SK-N-SH (cell line): Measurements from ENCODE around the gene KRT85. TPM values are rescaled to one million over a fixed set of nuclear protein-coding genes. Genes with fewer than 3 reads are reported as not detected.

Experiments
- CTCF ChIA-PET: fragments of 300-600, 350-600 bp; formaldehyde crosslinking; extraction: SDS; loops from one replicate; lab custom pipeline; 2021; lab: Yijun Ruan, JAX
- POLR2A ChIA-PET: fragments of 350-600 bp; sonication (Branson Sonifier 250); formaldehyde crosslinking; extraction: SDS; loops from one replicate; lab custom pipeline; 2020; ENCODE audit warnings: antibody characterized with exemption, inconsistent platforms; lab: Yijun Ruan, JAX
- DNase-seq: peaks from one replicate; pipeline ENCODE4 v3.0.0; 2012
- H2AFZ ChIP-seq: fragments of 200-600 bp; sonication (generic); 2 replicates; pipeline ENCODE4 v1.8.1; 2016; ENCODE audit warnings: antibody characterized with exemption, mild to moderate bottlenecking, low read depth
- H3F3A ChIP-seq: fragments of 200-600 bp; sonication (generic); replicated peaks from 2 replicates; pipeline ENCODE3; 2016; ENCODE audit warnings: antibody characterized with exemption, mild to moderate bottlenecking; ENCODE audit not compliant: insufficient read depth
- H3K27ac ChIP-seq, 2 experiments: fragments of 200-500 bp in 1 of 2; fragments of 200-600 bp in 1 of 2; sonication (Bioruptor generic) in 1 of 2; sonication (generic), shearing (Covaris generic) in 1 of 2; 2 replicates each; pipeline versions ENCODE4 v1.5.1 to v1.6.1; 2014 to 2016; ENCODE audit warnings: low read depth in 2 of 2, inconsistent platforms in 1 of 2, low read length in 1 of 2, mild to moderate bottlenecking in 1 of 2, mixed read lengths in 1 of 2
- H3K27me3 ChIP-seq: fragments of 200-600 bp; sonication (generic), shearing (Covaris generic); 2 replicates; pipeline ENCODE4 v1.6.1; 2016; ENCODE audit warnings: mixed run types; ENCODE audit not compliant: insufficient read depth
- H3K36me3 ChIP-seq, 2 experiments: fragments of 200-500 bp in 1 of 2; fragments of 200-600 bp in 1 of 2; sonication (Bioruptor generic) in 1 of 2; sonication (generic) in 1 of 2; replicated peaks in 1 of 2; 2 replicates each; pipeline versions ENCODE3 to v1.5.1; 2014 to 2016; ENCODE audit warnings: low read length in 1 of 2, mild to moderate bottlenecking in 1 of 2; ENCODE audit not compliant: insufficient read depth in 2 of 2, control insufficient read depth in 1 of 2
- H3K4me1 ChIP-seq, 2 experiments: fragments of 200-500 bp in 1 of 2; fragments of 200-600 bp in 1 of 2; sonication (Bioruptor generic) in 1 of 2; sonication (generic), shearing (Covaris generic) in 1 of 2; 2 replicates each; pipeline versions ENCODE4 v1.5.1 to v1.6.1; 2014 to 2016; ENCODE audit warnings: low read depth in 1 of 2, low read length in 1 of 2, mixed run types in 1 of 2; ENCODE audit not compliant: insufficient read depth in 2 of 2, control insufficient read depth in 1 of 2
- H3K4me2 ChIP-seq: fragments of 200-600 bp; sonication (generic), shearing (Covaris generic); 2 replicates; pipeline ENCODE4 v1.6.1; 2017; ENCODE audit warnings: mixed run types
- H3K4me3 ChIP-seq, 2 experiments: fragments of 200-500 bp in 1 of 2; fragments of 200-600 bp in 1 of 2; sonication (Bioruptor generic) in 1 of 2; sonication (generic), shearing (Covaris generic) in 1 of 2; 2 replicates each; pipeline versions ENCODE4 v1.5.1 to v1.8.1; 2014 to 2016; ENCODE audit warnings: low read depth in 2 of 2, inconsistent platforms in 1 of 2, low read length in 1 of 2, mild to moderate bottlenecking in 1 of 2, mixed read lengths in 1 of 2, moderate library complexity in 1 of 2
- H3K79me2 ChIP-seq: fragments of 200-600 bp; sonication (generic); 2 replicates; pipeline ENCODE4 v1.8.1; 2017; ENCODE audit warnings: mild to moderate bottlenecking; ENCODE audit not compliant: insufficient read depth
- H3K9ac ChIP-seq: fragments of 200-600 bp; sonication (generic); 2 replicates; pipeline ENCODE4 v1.6.1; 2017; ENCODE audit warnings: mixed run types
- H3K9me2 ChIP-seq: fragments of 200-600 bp; sonication (generic); 2 replicates; pipeline ENCODE4 v1.6.1; 2017; ENCODE audit warnings: mixed run types
- H3K9me3 ChIP-seq: fragments of 200-600 bp; sonication (generic); 2 replicates; pipeline ENCODE4 v1.6.1; 2017; ENCODE audit warnings: mixed run types, mild to moderate bottlenecking, moderate library complexity
- H4K20me1 ChIP-seq: fragments of 200-600 bp; sonication (generic); 2 replicates; pipeline ENCODE4 v1.6.1; 2017; ENCODE audit warnings: mild to moderate bottlenecking, mixed run types; ENCODE audit not compliant: insufficient read depth
- ELF1 ChIP-seq: IDR thresholded peaks from 2 replicates; pipeline ENCODE4 v1.4.0; 2012
- EP300 ChIP-seq, 2 experiments: IDR thresholded peaks; 2 replicates each; pipeline versions ENCODE4 v1.4.0 to v1.6.1; 2012; ENCODE audit warnings: borderline replicate concordance in 1 of 2, low read depth in 1 of 2, low read length in 1 of 2
- FOSL2 ChIP-seq: IDR thresholded peaks from 2 replicates; pipeline ENCODE4 v1.4.0; 2012; ENCODE audit warnings: low read depth, mild to moderate bottlenecking, moderate library complexity, borderline replicate concordance
- FOXM1 ChIP-seq: IDR thresholded peaks from 2 replicates; pipeline ENCODE4 v1.4.0; 2012; ENCODE audit warnings: low read depth, mild to moderate bottlenecking
- GABPA ChIP-seq: IDR thresholded peaks from 2 replicates; pipeline ENCODE4 v1.4.0; 2012; ENCODE audit warnings: low read depth, mild to moderate bottlenecking
- GATA2 ChIP-seq: sonication (generic); formaldehyde crosslinking; IDR thresholded peaks from 2 replicates; pipeline ENCODE4 v1.5.0; 2020; ENCODE audit warnings: mild to moderate bottlenecking, missing genetic modification reagents
- JUND ChIP-seq: IDR thresholded peaks from 2 replicates; pipeline ENCODE4 v1.4.0; 2012
- MEF2A ChIP-seq: IDR thresholded peaks from 2 replicates; pipeline ENCODE4 v1.4.0; 2012; ENCODE audit warnings: low read depth, borderline replicate concordance
- MXI1 ChIP-seq: IDR thresholded peaks from 2 replicates; pipeline ENCODE4 v1.6.1; 2012; ENCODE audit warnings: mild to moderate bottlenecking, low read depth, low read length, improper control_type of control experiment
- NFIC ChIP-seq: IDR thresholded peaks from 2 replicates; pipeline ENCODE4 v1.4.0; 2012; ENCODE audit warnings: borderline replicate concordance
- NRF1 ChIP-seq: IDR thresholded peaks from 2 replicates; pipeline ENCODE4 v1.6.1; 2012; ENCODE audit warnings: low read depth, mild to moderate bottlenecking, low read length
- POLR2AphosphoS5 ChIP-seq: IDR thresholded peaks from 2 replicates; pipeline ENCODE4 v1.6.1; 2012; ENCODE audit warnings: low read depth, low read length
- RAD21 ChIP-seq: IDR thresholded peaks from 2 replicates; pipeline ENCODE4 v1.6.1; 2012; ENCODE audit warnings: mild to moderate bottlenecking, low read length
- RFX5 ChIP-seq: IDR thresholded peaks from 2 replicates; pipeline ENCODE4 v1.6.1; 2012; ENCODE audit warnings: mild to moderate bottlenecking, improper control_type of control experiment, low read length
- SIN3A ChIP-seq: IDR thresholded peaks from 2 replicates; pipeline ENCODE4 v1.6.1; 2012; ENCODE audit warnings: low read depth, mild to moderate bottlenecking, low read length, moderate library complexity, borderline replicate concordance
- SMC3 ChIP-seq: IDR thresholded peaks from 2 replicates; pipeline ENCODE4 v1.6.1; 2012; ENCODE audit warnings: low read depth, low read length, improper control_type of control experiment
- TEAD4 ChIP-seq: IDR thresholded peaks from 2 replicates; pipeline ENCODE4 v1.4.0; 2012; ENCODE audit warnings: mild to moderate bottlenecking, borderline replicate concordance; ENCODE audit not compliant: insufficient read depth
- YY1 ChIP-seq: IDR thresholded peaks from 2 replicates; pipeline ENCODE4 v1.4.0; 2012; ENCODE audit warnings: low read depth, mild to moderate bottlenecking
- WGBS: methylation state at CpG from one replicate; pipeline ENCODE4 v1.1.6; 2017; ENCODE audit warnings: low lambda C conversion rate; 5-methylcytosine and 5-hydroxymethylcytosine counted together
- polyA plus RNA-seq, 3 experiments: library from polyadenylated mRNA; depleted of rRNA; stranded (reverse); fragments of >200 nt; gene quantifications; 2 replicates each; pipeline ENCODE4 v1.2.3, GENCODE V29; 2012
- TF ChIP-seq, protein P1 (sequence below): IDR thresholded peaks from 2 replicates; pipeline ENCODE4 v1.6.1; 2012; ENCODE audit warnings: mild to moderate bottlenecking, low read depth, low read length, moderate library complexity
- TF ChIP-seq, protein P2 (sequence below): IDR thresholded peaks from 2 replicates; pipeline ENCODE4 v1.4.0; 2012; ENCODE audit warnings: low read depth
- TF ChIP-seq, protein P3 (sequence below): fragments of 150-350 bp; IDR thresholded peaks from 2 replicates; pipeline ENCODE4 v1.6.1; 2017; ENCODE audit warnings: antibody characterized with exemption, low read length, low read depth, borderline replicate concordance
- TF ChIP-seq, protein P4 (sequence below): IDR thresholded peaks from 2 replicates; pipeline ENCODE4; 2012

The KRT85 gene
- polyA plus RNA-seq, 1 of the 3 experiments (the other 2 are of a cell fraction): not detected

DNA sequence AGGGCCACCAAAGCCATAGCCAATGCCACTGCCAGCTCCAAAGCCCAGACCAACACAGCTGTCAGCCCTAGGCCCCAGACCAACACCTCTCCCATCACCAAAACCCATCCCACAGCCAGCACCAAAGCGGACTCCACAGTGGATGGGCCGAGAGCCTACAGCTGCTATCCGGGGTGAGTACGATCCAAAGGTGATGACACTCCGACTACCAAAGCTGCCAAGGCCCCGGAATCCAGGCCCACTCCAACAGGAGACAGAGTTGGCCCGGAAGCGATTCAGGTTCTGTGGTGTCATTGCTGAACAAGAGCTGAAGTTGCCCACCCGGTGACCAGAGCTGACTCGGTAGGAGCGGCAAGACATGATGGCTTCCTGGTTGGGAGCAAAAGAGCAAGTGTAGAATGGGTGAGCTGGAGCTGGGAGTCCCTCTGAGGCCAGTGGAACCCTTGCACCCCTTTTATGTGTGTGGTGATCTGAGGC lies 18.0 kb upstream of the KRT85 start, which contains the start of gene KRT84:
KRT84 (minus strand) TSS at position 427 of the 477 bp plus-strand sequence; CDS start at position 360, 67 bp downstream.
- H3K36me3 ChIP-seq: no peaks in the 10 kb centered on the region
- H3K4me3 ChIP-seq: no peak within 1 kb of the TSS
- H3K4me2 ChIP-seq: no peak within 1 kb of the TSS
- TF ChIP-seq, protein P1, sequence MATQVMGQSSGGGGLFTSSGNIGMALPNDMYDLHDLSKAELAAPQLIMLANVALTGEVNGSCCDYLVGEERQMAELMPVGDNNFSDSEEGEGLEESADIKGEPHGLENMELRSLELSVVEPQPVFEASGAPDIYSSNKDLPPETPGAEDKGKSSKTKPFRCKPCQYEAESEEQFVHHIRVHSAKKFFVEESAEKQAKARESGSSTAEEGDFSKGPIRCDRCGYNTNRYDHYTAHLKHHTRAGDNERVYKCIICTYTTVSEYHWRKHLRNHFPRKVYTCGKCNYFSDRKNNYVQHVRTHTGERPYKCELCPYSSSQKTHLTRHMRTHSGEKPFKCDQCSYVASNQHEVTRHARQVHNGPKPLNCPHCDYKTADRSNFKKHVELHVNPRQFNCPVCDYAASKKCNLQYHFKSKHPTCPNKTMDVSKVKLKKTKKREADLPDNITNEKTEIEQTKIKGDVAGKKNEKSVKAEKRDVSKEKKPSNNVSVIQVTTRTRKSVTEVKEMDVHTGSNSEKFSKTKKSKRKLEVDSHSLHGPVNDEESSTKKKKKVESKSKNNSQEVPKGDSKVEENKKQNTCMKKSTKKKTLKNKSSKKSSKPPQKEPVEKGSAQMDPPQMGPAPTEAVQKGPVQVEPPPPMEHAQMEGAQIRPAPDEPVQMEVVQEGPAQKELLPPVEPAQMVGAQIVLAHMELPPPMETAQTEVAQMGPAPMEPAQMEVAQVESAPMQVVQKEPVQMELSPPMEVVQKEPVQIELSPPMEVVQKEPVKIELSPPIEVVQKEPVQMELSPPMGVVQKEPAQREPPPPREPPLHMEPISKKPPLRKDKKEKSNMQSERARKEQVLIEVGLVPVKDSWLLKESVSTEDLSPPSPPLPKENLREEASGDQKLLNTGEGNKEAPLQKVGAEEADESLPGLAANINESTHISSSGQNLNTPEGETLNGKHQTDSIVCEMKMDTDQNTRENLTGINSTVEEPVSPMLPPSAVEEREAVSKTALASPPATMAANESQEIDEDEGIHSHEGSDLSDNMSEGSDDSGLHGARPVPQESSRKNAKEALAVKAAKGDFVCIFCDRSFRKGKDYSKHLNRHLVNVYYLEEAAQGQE: no peak
- TF ChIP-seq RFX5: no peak
- no peak for TF ChIP-seq GABPA
- no peak for TF ChIP-seq ELF1
- TF ChIP-seq MXI1: no peak
- TF ChIP-seq, all 33 proteins: peak for 0
- CTCF ChIA-PET: interaction anchor here (1.6 to 2.9 kb wide), 3 partner anchors 13 to 499 kb away, joined by 8 to 11 read pairs (median 9); no protein-coding TSS in a partner anchor
- POLR2A ChIA-PET: no interaction called here
- no peak for DNase-seq
- Histone ChIP-seq H3K27me3 (peaks cover 88% of the 10 kb centered on the region), H3K79me2 (no peaks in the 10 kb centered on the region), H3K27ac (no peak within 1 kb of the TSS), H2AFZ (no peak within 1 kb of the TSS), H3K9me3 (no peaks in the 10 kb centered on the region), H3K4me1 (no peaks in the 10 kb centered on the region; a peak in 1 of 4 replicates), H3F3A (no peaks in the 10 kb centered on the region), H4K20me1 (no peaks in the 10 kb centered on the region), H3K9ac (no peak within 1 kb of the TSS), H3K9me2 (no peaks in the 10 kb centered on the region)
- 43% methylated on average over 7 of the region's 11 CpGs for WGBS

GRCh38 chr12:52383331-52383730 lies 16.1 kb upstream of the KRT85 start:
- Histone ChIP-seq H3K36me3 (no peaks in the 10 kb centered on the region), H3K4me2 (no peak overlapping the region), H3K9ac (no peak overlapping the region), H3K4me3 (no peak overlapping the region), H3K9me2 (no peaks in the 10 kb centered on the region), H4K20me1 (no peaks in the 10 kb centered on the region), H3F3A (no peaks in the 10 kb centered on the region), H3K79me2 (no peaks in the 10 kb centered on the region), H2AFZ (no peak overlapping the region), H3K27me3 (peaks cover 74% of the 10 kb centered on the region), H3K9me3 (no peaks in the 10 kb centered on the region), H3K27ac (no peak overlapping the region), H3K4me1 (no peaks in the 10 kb centered on the region; a peak in 1 of 4 replicates)
- TF ChIP-seq GATA2 (no peak), YY1 (no peak), SMC3 (no peak), POLR2AphosphoS5 (no peak), NRF1 (no peak), TEAD4 (no peak), RFX5 (no peak), JUND (no peak), RAD21 (no peak), NFIC (no peak), SIN3A (no peak), EP300 (IDR thresholded peaks at IDR 0.05; ENCODE audit: borderline replicate concordance in 1 of 2, low read depth in 1 of 2, low read length in 1 of 2) (no peak), FOSL2 (no peak), FOXM1 (no peak), MEF2A (no peak), ELF1 (no peak)
- TF ChIP-seq, protein P2, sequence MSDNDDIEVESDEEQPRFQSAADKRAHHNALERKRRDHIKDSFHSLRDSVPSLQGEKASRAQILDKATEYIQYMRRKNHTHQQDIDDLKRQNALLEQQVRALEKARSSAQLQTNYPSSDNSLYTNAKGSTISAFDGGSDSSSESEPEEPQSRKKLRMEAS: no peak
- TF ChIP-seq, protein P3, sequence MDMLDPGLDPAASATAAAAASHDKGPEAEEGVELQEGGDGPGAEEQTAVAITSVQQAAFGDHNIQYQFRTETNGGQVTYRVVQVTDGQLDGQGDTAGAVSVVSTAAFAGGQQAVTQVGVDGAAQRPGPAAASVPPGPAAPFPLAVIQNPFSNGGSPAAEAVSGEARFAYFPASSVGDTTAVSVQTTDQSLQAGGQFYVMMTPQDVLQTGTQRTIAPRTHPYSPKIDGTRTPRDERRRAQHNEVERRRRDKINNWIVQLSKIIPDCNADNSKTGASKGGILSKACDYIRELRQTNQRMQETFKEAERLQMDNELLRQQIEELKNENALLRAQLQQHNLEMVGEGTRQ: no peak
- TF ChIP-seq, protein P4, sequence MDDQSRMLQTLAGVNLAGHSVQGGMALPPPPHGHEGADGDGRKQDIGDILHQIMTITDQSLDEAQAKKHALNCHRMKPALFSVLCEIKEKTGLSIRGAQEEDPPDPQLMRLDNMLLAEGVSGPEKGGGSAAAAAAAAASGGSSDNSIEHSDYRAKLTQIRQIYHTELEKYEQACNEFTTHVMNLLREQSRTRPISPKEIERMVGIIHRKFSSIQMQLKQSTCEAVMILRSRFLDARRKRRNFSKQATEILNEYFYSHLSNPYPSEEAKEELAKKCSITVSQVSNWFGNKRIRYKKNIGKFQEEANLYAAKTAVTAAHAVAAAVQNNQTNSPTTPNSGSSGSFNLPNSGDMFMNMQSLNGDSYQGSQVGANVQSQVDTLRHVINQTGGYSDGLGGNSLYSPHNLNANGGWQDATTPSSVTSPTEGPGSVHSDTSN: no peak
- ChIA-PET CTCF (interaction anchor here (0.7 to 2.2 kb wide), 5 partner anchors 11 to 597 kb away, joined by 3 to 11 read pairs (median 7); no protein-coding TSS in a partner anchor), POLR2A (no interaction called here)
- DNase-seq: no peak
- WGBS: 32% methylated on average over 3 of the region's 3 CpGs
